C4-2B (cell line): ENCODE results near the gene GPR63.

Source experiments
- CTCF ChIP-seq: fragments of 450-650 bp; conservative IDR thresholded peaks from 2 replicates; pipeline ENCODE4 v1.5.1; 2017; ENCODE audit warnings: mild to moderate bottlenecking
- ZFX ChIP-seq: fragments of 450-650 bp; IDR thresholded peaks from 2 replicates; pipeline ENCODE4 v1.6.1; 2017

GRCh38 chr6:96865055-96865405 is 27.8 kb upstream of the GPR63 start:
- TF ChIP-seq CTCF, result no peak
- no peak for TF ChIP-seq ZFX
